GM18868 (cell line): ENCODE data around the gene C2orf49.

Source experiments
- ATAC-seq: cut with Tn5 transposase; IDR thresholded peaks from one replicate; pipeline ENCODE4 v1.9.1; 2021; ENCODE audit warnings: mild to moderate bottlenecking, moderate library complexity; ENCODE audit not compliant: unreplicated experiment

The C2orf49 gene

DNA sequence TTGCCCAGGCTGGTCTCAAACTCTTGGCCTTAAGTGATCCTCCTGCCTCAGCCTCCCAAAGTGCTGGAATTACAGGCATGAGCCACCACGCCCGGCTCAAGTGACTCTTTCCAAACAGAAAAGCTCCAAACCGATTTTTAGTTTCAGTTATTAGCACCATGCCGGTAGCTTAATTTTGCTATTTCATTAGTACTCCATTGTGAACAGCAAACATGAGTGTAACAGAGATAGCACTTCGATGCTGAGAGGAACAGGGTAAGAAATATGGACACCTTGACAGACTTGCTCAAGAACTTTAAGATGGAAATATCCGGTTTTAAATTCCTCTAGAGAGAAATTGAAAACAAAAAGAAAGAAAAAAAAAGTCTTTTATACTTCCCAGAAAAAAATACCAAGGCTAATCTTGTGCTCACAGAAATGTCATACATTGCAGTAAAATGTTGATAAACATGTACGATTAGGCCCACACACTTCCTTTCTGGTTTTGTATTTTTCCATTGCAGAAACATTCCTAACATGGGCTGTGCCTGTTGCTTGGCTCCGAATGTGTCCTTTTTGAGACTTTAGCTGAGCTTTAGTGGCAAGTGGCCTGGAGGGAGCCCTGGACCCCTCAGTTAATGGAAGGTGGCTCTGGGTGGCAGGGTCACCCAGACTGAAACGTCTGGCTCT is 43.2 kb downstream of the C2orf49 start:
- no peak for ATAC-seq

DNA sequence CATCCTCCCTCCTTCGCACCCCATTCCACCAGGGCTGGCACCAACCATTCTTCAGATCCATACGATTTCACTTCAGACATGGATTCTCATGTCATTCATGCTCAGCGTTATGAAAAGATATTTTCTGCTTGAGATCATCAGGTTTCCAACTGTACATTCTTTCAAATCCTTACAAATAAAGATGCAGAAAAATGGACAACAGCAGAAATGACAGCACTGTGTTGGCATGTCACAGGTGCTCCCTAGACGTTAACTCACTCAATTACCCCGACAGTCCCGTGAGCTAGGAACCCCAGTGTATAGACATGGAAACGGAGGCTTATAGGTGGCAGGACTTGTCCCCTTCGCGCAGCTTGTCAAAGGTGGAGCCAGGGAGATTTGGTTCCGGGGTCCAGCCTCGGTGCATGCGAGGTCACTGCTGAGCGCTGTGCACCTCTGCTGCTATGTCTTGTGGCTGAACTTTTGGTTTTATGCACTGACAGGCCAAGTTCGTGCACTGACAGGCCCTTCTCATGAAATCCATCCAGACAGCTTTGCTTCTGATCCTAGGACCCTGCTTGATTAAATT is 43.8 kb downstream of the C2orf49 start:
- no peak for ATAC-seq

DNA sequence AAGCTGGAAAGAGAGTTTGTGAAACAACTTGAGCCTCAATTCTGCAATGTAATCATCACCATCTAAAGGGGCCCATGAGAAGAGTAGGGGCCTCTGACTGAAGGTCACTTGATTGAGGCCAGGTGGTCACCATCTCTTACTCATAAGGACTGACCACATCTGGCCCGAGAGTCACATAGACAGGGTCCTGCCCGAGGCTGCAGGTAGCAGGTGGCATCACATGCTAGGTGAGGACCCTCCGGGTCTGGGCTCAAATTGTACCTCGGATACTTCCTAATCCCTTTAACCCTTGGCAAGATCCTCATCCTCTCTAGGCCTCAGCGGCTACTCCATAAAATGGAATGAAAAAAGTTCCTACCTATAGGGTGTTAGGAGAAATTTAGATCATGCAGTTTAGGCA is 44.8 kb downstream of the C2orf49 start:
- no peak for ATAC-seq

DNA sequence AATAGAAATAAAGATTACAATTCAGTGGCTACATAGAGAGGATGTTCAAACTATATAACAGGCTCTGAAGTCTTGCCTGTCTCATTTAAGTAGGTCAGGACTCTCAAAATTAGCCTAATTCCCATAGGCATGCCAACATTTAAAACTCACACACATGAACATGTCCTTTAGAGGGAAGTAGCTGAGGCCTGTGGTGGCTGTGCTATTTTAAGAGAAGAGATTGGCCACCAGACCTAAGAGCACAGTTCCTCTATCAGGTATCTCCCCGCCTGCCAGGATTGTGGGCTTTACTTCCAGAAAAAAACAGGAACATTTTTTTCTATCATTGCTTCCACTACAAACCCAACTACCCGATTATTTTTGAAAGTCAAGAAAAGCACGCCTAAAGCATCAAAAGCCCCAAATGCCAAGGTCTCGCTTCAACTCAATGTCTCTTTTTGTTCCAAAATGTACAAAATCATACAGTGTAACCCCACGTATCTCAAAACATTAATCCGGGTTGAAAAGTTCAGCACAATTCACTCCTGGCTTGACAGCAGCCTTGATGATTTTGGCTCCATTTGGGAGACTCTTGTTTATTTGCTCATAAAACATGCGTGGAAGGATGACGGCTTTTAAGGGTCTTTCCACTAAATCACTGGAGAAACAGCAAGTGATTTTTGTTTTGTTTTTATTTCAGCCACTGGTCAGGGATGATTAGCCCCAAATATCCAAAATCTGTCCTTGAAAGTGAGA is 46.3 kb downstream of the C2orf49 start:
- ATAC-seq, result no peak

DNA sequence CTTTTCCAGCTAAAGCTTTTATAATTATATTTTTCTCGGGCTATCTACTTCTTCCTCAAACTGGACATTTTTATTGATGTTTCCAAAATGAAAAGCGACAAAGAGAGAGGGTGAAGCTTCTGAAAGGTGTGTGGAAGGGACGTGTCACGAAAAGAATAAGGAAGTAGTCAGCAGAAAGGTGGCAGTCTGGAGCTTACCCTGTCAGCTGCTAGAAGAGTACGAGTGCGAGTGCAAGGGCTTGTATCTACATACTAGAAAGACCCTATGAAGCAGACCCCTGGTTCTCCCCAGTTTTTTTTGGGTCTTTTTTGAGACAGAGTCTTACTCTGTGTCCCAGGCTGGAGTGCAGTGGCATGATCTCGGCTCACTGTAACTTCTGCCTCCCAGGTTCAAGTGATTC is 46.9 kb downstream of the C2orf49 start:
- ATAC-seq, result no peak

DNA sequence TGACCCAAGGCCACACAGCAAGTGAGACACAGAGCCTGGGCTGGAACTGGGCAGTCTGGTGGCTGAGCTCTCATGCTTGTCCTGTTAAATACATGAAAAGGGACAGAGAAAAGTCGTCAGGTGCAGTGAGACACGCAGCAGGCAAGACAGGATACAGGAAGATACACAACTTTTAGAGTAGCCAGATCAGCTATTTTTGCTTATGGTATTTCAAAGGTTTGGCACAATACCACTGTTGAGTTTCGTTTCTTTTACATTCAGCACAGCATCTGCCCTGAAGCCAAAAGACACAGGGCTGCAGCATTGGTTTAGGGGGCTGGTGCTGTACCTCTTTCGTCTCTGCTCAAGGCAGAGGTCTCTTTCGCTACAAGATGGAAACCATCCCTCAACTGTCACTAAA is 47.5 kb downstream of the C2orf49 start:
- ATAC-seq, result no peak

DNA sequence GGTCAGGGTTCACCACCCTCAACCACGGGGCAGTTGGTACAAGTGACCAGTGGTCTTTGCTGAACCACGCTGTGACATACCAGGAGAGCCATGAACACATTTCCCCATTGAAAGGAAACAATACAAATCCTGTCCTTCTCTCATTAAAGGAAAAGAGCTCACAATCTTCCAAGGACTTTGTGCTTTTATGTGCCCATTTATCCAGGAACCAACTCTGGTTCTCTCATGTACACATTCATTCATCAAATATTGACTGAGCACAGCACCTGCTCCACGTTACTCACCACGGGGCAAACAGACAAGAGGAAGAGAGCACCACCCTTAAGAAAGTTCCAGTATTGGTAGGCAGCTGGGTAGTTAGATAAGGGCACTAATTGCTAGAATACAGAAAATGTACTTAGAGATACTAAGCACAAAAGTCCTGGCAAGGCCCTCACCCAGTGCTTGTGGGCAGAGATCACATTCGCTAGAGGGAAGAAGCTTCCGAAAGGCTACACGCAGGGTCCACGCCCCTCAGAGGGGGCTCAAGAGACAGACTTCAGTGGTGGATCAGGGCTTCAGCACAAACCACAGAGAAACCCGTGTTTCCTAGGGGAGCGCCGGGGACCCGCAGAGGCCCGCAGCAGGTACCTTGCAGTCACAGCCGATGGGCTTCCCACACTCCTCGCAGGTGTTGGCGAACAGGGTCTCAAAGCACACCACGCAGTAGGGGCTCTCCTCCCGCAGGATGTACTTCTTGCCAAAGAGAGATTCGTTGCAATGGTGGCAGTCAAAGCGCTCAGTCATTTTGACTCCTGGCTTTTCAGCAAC is 48.6 kb downstream of the C2orf49 start:
- ATAC-seq, result no peak

DNA sequence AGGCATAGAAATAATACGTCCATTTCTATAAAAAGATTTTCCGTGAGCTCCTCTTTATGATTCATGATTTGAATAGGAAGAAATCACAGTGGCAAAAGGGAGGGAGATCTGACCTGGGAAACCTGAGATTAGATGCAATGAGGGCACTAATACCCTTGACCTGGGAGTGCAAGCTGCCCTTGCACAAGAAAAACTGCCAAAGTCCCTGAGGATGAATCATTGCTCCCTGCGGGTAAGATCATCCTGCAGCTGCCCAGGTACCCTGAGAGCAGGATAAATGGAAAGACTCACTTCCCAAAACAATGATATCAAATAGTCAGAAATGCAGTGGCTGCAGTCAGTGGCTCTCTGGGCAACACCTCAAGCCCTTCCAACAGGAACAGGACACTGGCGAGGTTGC is 49.9 kb downstream of the C2orf49 start:
- no peak for ATAC-seq

DNA sequence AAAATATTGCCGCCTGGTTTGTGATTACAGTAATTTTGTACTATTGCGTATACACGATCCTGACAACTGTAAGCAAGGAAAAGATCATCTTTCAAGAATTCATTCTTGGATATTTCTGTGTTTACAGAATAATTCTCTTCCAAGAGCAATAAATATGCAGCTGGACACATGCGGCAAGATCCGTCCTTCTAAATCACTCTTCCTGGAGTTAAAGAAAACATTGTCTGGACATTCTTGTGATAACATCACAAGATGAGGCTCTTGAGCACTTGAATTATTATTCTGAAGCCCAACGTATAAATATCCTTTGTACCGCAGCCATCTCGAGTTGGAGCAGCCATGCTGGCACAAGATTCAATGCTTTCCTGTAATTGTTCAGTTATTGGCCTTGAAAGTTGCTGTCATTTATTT is 51.6 kb downstream of the C2orf49 start:
- no peak for ATAC-seq

DNA sequence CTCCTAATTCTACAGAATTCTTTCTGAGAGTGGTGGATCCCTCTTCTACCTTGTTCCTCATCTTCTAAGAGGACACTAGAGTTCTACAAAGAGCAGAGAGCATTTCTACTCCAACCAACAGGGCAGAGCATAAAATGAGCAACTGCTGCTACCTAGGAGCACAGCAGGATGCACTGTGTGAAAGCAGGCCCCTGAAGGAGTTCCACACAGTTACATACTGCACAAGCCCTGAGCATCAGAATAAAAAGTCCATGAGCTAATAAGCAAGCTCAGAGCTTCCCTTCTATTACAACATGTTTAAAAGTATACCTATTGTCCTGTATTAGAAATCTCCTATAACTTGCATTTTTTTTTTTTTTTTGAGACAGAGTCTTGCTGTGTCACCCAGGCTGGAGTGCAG is 53.1 kb downstream of the C2orf49 start:
- ATAC-seq, result no peak

DNA sequence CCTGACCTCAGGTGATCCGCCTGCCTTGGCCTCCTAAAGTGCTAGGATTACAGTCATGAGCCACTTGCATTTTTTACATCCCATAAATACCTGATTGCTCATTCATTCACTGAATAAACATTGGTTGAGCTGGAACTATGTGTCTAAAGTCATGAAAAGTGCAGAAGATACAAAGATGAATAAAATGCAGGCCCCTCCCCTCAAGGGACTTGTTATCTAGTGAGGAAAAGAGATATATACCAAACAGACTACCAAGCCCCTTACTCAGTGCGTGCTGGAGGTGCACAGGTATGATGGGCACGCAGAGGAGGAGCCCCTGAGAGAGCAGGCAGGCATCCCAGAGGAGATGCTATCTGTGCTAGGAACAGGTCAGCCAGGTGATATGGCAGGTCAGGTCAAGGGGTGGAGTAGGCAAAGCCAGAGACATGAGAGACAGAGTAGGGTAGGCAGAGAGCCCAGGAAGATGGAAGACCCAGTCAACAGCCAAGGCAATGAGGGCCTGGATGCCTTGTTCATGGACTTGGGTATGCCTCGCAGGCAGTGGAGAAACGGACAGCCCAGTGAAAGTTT is 53.8 kb downstream of the C2orf49 start:
- ATAC-seq, result no peak

DNA sequence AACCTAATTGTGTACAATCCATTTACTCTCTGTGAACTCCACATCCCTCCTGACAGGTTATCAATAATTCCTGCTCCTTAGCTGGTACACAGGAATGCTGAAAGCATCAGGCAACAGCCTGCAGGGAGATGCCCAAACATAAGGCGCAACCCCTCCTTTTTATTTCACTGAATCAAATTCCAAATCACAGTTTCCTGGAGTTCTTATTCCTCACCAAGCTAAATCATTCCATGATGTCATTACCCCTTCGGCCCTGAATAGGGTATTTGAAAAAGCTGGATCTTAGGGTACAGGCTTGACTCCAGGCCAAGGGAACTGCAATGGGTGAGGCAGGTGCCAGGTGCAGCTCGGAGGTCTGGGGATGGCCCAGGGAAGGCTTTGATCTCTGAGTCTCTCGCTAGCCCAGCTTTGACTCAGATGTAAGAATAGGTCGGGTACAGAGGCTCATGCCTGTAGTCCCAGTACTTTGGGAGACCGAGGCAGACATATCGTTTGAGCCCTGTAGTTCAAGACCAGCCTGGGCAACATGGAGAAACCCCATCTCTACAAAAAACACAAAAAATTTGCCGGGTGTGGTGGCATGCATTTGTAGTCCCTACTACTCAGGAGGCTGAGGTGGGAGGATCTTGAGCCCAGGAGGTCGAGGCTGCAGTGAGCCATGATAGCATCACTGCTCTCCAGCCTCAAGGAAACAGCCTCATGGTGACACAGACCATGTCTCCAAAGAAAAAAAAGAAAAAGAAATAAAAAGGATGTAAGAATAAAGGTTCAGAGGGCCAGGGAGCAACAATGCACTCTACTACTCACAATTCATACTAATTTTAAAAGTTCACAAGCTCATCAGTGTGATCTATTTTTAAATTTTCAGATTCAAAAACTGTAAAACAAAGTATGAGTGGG is 54.7 kb downstream of the C2orf49 start:
- no peak for ATAC-seq

DNA sequence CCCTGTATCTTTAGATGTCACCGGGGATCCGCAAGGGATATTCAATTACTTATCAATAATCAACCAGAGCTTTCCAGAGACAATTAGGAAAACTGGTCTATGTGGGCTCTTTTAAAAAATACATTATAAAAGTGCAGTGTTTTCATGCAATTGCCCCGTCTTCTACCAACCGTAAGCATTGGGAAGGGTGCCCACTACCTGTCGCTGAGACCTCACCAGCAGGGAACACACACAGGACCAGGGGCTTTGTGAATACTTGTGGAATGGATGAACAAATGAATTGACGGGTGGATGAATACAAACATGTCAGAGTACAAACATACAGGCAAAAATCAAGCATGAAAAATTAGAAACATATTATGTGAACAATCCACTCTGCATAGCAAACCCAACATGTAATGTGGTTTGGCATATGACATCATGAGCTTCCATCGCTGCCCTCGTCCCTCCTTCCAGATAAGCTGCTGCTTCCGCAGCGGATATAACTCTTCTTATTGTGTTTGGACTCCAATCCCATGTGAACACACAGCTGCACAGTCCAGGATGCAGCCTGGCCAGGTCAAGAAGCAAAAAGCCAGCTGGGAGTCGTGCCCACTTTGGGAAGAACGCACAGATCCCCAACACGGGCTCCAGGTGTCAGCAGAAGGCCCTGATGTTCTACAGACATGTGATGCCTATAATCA is 56.2 kb downstream of the C2orf49 start:
- no peak for ATAC-seq

DNA sequence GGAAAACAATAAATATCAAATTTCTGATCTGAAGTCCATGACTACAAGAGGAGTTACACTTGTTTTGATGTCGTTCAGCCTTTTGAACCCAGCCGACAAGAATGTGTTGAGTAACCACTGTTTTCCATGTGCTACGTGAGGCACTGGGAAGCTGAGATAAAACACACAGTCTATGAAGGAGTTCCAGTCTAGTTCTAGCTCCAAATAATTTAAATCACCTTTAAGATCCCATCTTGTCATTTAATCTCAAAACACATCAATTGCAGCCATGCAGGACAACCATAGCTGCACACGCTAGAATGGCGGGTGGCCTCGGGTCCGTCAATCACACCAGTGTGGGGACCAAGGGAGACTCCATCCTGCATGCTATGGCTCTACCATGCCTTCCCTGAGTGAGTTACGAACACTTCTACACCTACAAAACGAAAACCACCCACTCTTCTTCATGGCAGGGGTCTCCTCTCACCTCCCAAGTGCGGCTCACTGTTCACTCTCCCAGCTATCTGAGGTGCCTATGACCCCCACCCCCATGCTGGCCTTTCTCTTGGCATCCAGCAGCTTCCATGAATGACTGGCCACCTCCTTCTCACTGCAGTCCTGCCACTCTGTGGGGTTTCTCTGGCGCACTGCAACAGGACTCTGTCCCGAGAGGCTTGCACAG is 57.7 kb downstream of the C2orf49 start:
- ATAC-seq, result no peak

DNA sequence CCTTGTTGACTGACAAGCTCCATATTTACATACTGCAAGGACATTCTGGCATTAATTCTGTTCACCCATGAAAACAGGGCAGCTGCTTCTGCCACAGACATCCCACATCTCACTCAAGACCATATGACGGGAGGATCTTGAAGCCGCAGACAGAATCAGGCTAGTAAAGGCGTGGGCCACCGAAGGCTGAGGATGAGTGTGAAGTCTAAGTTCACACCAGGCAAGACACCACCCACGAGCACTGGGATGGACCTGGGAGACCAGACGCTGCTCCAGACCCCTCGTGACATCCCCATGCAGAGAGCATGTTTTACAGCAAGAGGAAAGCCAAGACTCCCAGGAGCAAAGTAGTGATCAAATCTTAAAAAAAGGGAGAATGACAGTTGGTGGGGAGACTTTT is 58.4 kb downstream of the C2orf49 start:
- no peak for ATAC-seq

DNA sequence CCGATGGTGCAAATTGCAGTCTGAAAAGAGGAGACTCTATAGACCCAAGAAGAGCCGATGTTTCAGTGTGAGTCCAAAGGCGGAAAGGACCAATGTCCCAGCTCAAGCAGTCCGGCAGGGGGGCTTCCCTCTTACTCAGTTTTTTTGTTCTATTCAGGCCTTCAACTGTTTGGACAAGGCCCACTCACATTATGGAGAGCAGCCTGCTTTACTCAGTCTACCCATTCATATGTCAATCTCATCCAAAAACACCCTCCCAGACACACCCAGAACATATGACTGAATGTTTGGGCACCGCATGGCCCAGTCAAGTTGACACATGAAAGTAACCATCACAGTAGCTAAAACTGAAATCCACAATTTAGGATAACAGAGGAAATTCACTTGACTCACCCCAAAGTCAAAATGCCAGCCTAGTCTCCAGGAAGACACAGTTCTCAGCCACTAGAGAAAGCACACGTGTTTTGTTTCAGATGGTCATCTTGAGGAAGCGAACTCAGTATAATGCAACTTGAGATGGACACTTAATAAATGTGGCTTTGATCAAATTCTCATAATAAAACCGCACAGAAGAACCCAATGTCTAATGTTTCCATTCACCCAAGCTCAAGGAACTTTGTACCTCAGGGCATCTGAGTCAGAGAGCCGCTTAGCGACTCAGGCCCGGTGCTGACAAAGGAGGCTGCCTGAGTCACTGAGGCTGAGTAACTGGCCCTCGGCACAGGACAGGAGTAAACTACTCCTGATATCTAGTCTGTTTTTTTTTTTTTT is 59.1 kb downstream of the C2orf49 start:
- no peak for ATAC-seq

DNA sequence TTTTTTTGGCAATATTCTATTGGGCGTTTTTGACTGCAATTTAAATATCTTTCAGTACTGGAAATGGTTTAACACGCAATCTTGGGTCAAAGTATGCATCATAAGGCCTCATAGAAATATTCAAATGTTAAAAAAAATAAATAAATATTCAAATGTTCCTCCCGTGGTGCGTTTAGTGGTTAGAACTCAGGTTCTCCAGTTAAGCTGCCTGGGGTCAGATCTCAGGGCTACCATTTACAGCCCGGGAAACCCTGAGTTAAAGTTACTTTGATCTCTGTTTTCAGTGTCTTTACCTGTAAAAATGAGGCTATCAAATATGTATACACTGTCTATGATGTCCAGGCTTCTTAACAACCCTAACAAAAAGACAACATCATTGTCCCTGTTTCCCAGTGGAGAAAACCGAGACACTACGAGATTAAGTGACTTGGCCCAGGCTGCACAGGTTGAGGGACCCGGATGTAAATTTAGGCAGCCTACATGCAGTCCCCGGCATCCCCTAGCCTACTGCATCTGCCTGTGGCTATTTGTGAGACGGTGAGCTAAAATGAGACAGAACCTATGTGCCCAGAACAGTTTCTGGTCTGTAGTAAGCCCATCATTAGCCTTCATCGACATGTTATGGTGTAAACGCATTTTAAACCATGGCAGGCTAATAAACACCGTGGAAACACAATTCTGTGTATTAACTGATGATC is 59.8 kb downstream of the C2orf49 start:
- ATAC-seq, result no peak

DNA sequence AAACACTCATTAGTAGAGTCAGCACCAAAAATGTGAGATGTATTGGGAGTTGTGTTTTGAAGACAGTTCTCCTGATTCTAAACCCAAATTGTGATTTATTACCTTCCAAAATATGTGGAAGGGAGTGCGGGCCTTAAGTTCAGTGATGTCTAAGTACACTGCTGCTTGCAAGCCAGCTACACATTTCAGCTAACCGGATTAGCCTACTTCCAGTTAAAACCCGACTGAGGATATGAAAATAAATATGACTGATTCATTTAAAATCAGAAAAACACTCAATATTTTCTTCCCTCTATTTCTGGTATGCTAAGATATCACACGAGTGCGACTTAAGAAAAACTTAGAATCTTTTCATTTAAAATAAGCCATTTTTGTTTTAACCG is 60.6 kb downstream of the C2orf49 start:
- no peak for ATAC-seq
